HepG2 (cell line): ENCODE data around the gene KRTCAP3. TPM values are rescaled to one million over a fixed set of nuclear protein-coding genes. Genes with fewer than 3 reads are reported as not detected.

ENCODE experiments used
- ASH2L ChIP-seq: fragments of 300-600, 200-600 bp; sonication (generic); IDR thresholded peaks from 2 replicates; pipeline ENCODE4 v1.7.0; 2017; ENCODE audit warnings: low read depth, mild to moderate bottlenecking, moderate library complexity, mixed read lengths, low read length; ENCODE audit not compliant: insufficient read length
- ELF1 ChIP-seq: sonication (generic); formaldehyde crosslinking; IDR thresholded peaks from 2 replicates; pipeline ENCODE4 v1.4.0; 2020; ENCODE audit warnings: missing genetic modification reagents
- GABPB1 ChIP-seq: IDR thresholded peaks from 2 replicates; pipeline ENCODE4 v1.6.1; 2016; ENCODE audit warnings: mild to moderate bottlenecking, missing genetic modification reagents, moderate library complexity, missing compliant biosample characterization
- KDM3A ChIP-seq: IDR thresholded peaks from 2 replicates; pipeline ENCODE4 v1.6.1; 2018; ENCODE audit warnings: low read depth, missing compliant biosample characterization
- KLF12 ChIP-seq: sonication (generic); formaldehyde crosslinking; IDR thresholded peaks from 2 replicates; pipeline ENCODE4 v1.4.0; 2020; ENCODE audit warnings: missing genetic modification reagents, borderline replicate concordance
- NCOR1 ChIP-seq: fragments of 200-600 bp; sonication (generic); IDR thresholded peaks from 2 replicates; pipeline ENCODE4 v1.7.0; 2017; ENCODE audit warnings: antibody characterized with exemption, low read length, borderline replicate concordance
- PHB2 ChIP-seq: fragments of 450-650 bp; IDR thresholded peaks from 2 replicates; pipeline ENCODE4 v1.6.1; 2018; ENCODE audit not compliant: partially characterized antibody
- PRDM15 ChIP-seq: sonication (generic); formaldehyde crosslinking; IDR thresholded peaks from 2 replicates; pipeline ENCODE4 v1.4.0; 2020; ENCODE audit warnings: missing genetic modification reagents
- SIN3B ChIP-seq: fragments of 150-350 bp; IDR thresholded peaks from 2 replicates; pipeline ENCODE4 v1.6.1; 2014; ENCODE audit warnings: low read length
- SMAD1 ChIP-seq: sonication (generic); formaldehyde crosslinking; IDR thresholded peaks from 2 replicates; pipeline ENCODE4 v1.4.0; 2020; ENCODE audit warnings: missing genetic modification reagents, low read depth, mild to moderate bottlenecking, borderline replicate concordance
- SPEN ChIP-seq: sonication (generic); formaldehyde crosslinking; IDR thresholded peaks from 2 replicates; pipeline ENCODE4 v1.5.1; 2020; ENCODE audit warnings: low read depth, mild to moderate bottlenecking, missing genetic modification reagents
- TFAP4 ChIP-seq: sonication (generic); IDR thresholded peaks from 2 replicates; pipeline ENCODE4 v1.6.1; 2016; ENCODE audit warnings: low read depth, borderline replicate concordance
- TFDP2 ChIP-seq: sonication (generic); formaldehyde crosslinking; IDR thresholded peaks from 2 replicates; pipeline ENCODE4 v1.4.0; 2020; ENCODE audit warnings: missing genetic modification reagents
- ZNF24 ChIP-seq: fragments of 450-650 bp; IDR thresholded peaks from 2 replicates; pipeline ENCODE4 v1.6.1; 2017; ENCODE audit warnings: antibody characterized with exemption, mild to moderate bottlenecking
- ZNF251 ChIP-seq: sonication (generic); formaldehyde crosslinking; IDR thresholded peaks from 2 replicates; pipeline ENCODE4 v1.9.0; 2021; ENCODE audit warnings: mild to moderate bottlenecking, missing genetic modification reagents
- ZNF33B ChIP-seq: sonication (generic); formaldehyde crosslinking; IDR thresholded peaks from 2 replicates; pipeline ENCODE4 v1.5.1; 2020; ENCODE audit warnings: mild to moderate bottlenecking, missing genetic modification reagents
- ZNF512 ChIP-seq: sonication (generic); formaldehyde crosslinking; IDR thresholded peaks from 2 replicates; pipeline ENCODE4 v1.4.0; 2020; ENCODE audit warnings: mild to moderate bottlenecking, missing genetic modification reagents
- ZNF550 ChIP-seq: sonication (generic); formaldehyde crosslinking; IDR thresholded peaks from 2 replicates; pipeline ENCODE4 v1.4.0; 2020; ENCODE audit warnings: mild to moderate bottlenecking, missing genetic modification reagents, borderline replicate concordance
- ZNF615 ChIP-seq: sonication (generic); formaldehyde crosslinking; IDR thresholded peaks from 2 replicates; pipeline ENCODE4 v1.5.0; 2020; ENCODE audit warnings: mild to moderate bottlenecking, missing genetic modification reagents, borderline replicate concordance
- ZNF670 ChIP-seq: sonication (generic); formaldehyde crosslinking; IDR thresholded peaks from 2 replicates; pipeline ENCODE4 v1.8.0; 2022; ENCODE audit warnings: mild to moderate bottlenecking, missing genetic modification reagents, borderline replicate concordance
- ZNF737 ChIP-seq: sonication (generic); formaldehyde crosslinking; IDR thresholded peaks from 2 replicates; pipeline ENCODE4 v1.5.0; 2020; ENCODE audit warnings: missing genetic modification reagents, mild to moderate bottlenecking, borderline replicate concordance
- ZNF780A ChIP-seq: sonication (generic); formaldehyde crosslinking; IDR thresholded peaks from 2 replicates; pipeline ENCODE4 v1.8.0; 2022; ENCODE audit warnings: mild to moderate bottlenecking, missing genetic modification reagents, moderate library complexity
- polyA plus RNA-seq, 8 experiments: library from polyadenylated mRNA; depleted of rRNA in 3 of 8; stranded (reverse) in 7 of 8; unstranded in 1 of 8; fragments of >200 nt; fragmentation: Illumina TruSeq in 4 of 8; extraction: Trizol in 4 of 8; gene quantifications; 2 replicates each; pipeline versions ENCODE4 v1.2.1 to v1.2.3, GENCODE V29; 2011 to 2016; ENCODE audit warnings: low read depth in 4 of 8, missing spikeins in 1 of 8, mixed read lengths in 1 of 8; ENCODE audit not compliant: insufficient read depth in 1 of 8
- total RNA-seq, 5 experiments: library from RNA; depleted of rRNA; stranded (reverse); fragments of >200 nt; fragmentation: Illumina TruSeq; extraction: Trizol; gene quantifications; 2 replicates each; pipeline ENCODE4 v1.2.3, GENCODE V29; 2016; ENCODE audit warnings: low read depth in 1 of 5
- TF ChIP-seq, protein P1 (sequence below): sonication (generic); formaldehyde crosslinking; IDR thresholded peaks from 2 replicates; pipeline ENCODE4 v1.8.1; 2023; ENCODE audit warnings: missing genetic modification reagents, mild to moderate bottlenecking, borderline replicate concordance

KRTCAP3 gene
- total and polyA plus RNA-seq, 2 of the 13 experiments (the other 11 are each of a cell fraction or from before 2014, with no cell fraction given), result 2.1 to 4.5 TPM

DNA sequence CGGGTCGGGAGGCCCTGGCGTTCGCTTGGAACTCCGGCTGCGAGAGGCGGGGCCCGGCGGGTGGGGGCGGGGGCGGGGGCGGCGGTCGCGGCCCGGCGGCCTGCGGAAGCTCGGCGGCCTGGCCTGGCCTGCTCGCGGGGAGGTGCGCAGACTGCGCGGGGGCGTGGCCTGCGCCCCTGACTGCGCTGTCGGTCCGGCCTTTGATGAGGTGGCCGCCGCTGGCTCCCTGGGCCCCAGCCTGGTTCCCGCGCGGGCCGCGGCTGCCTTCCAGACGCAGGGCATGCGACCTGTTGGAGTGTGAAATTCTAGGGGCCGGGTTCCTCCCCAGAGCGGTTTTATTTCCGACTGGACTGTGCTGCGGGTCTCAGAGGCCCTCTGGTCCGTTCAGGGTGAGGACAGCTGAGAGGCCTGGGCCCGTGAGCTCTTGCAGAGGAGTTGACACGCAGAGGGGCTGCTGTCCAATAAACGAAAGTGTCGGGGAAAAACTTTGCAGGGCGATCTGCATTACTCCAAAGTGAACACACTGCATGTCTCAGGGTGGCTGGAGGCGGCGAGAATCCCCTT, 13.1 kb upstream of the KRTCAP3 start (continued):
- TF ChIP-seq PRDM15 (CRISPR knock-in tag), result no peak
- TF ChIP-seq ZNF251, result no peak
- TF ChIP-seq SPEN (CRISPR knock-in tag), result peak; percentile 91; the same call in 1 of the 2 replicates
- peak; percentile 89 for TF ChIP-seq TFDP2 (CRISPR knock-in tag)
- TF ChIP-seq ZNF512, result no peak
- no peak; the same call in 1 of the 2 replicates for TF ChIP-seq KDM3A (CRISPR knock-in tag)
- no peak for TF ChIP-seq PHB2
- TF ChIP-seq ZNF33B (CRISPR knock-in tag), result no peak
- no peak for TF ChIP-seq NCOR1
- TF ChIP-seq ZNF24, result no peak
- no peak for TF ChIP-seq SIN3B
- peak; percentile 70; the same call in 1 of the 2 replicates for TF ChIP-seq TFAP4
- TF ChIP-seq, protein P1, sequence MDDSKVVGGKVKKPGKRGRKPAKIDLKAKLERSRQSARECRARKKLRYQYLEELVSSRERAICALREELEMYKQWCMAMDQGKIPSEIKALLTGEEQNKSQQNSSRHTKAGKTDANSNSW, result no peak
- no peak; the same call in 1 of the 2 replicates for TF ChIP-seq ZNF670
- TF ChIP-seq ZNF615 (CRISPR knock-in tag), result no peak
- no peak for TF ChIP-seq ZNF780A (CRISPR knock-in tag)
- TF ChIP-seq ZNF550, result no peak
- TF ChIP-seq GABPB1 (CRISPR knock-in tag), result no peak; the same call in 1 of the 2 replicates
- no peak for TF ChIP-seq ELF1 (CRISPR knock-in tag)
- TF ChIP-seq ASH2L, result no peak
- peak; percentile 52 for TF ChIP-seq KLF12 (CRISPR knock-in tag)
- TF ChIP-seq ZNF737 (CRISPR knock-in tag), result no peak
- 0 out of 2 replicates have a peak, but pooled peaks have one; percentile 9 for TF ChIP-seq SMAD1 (CRISPR knock-in tag)
